NCI-H2081 (cell line): ENCODE results near the gene TMEM132D.

Experiments used
- DNase-seq, 2 experiments: peaks; one replicate each; lab custom pipeline; 2025; lab: John Stamatoyannopoulos, UW

TMEM132D gene

GRCh38 chr12:129660946-129661345 lies 242.9 kb downstream of the TMEM132D start:
- no peak for DNase-seq

- no peak for DNase-seq
Measured at GRCh38 chr12:129659961-129660622, 243.7 kb downstream of the TMEM132D start.

- no peak for DNase-seq
Measured at GRCh38 chr12:129657179-129657578, 246.6 kb downstream of the TMEM132D start.

- DNase-seq: no peak
Measured at GRCh38 chr12:129651951-129652350, 251.9 kb downstream of the TMEM132D start.

GRCh38 chr12:129641926-129642325 lies 261.9 kb downstream of the TMEM132D start:
- no peak for DNase-seq

GRCh38 chr12:129635021-129635685 lies 268.7 kb downstream of the TMEM132D start:
- DNase-seq: no peak

- no peak for DNase-seq
Measured at GRCh38 chr12:129631316-129631715, 272.5 kb downstream of the TMEM132D start.

GRCh38 chr12:129629901-129630300 lies 273.9 kb downstream of the TMEM132D start:
- no peak for DNase-seq

- no peak for DNase-seq
Measured at GRCh38 chr12:129622566-129622965, 281.3 kb downstream of the TMEM132D start.

- no peak for DNase-seq
Measured at GRCh38 chr12:129619271-129619670, 284.6 kb downstream of the TMEM132D start.

- no peak for DNase-seq
Measured at GRCh38 chr12:129617849-129618248, 286.0 kb downstream of the TMEM132D start.

GRCh38 chr12:129615001-129615400 lies 288.8 kb downstream of the TMEM132D start:
- no peak for DNase-seq

- DNase-seq: no peak
Measured at GRCh38 chr12:129614221-129614885, 289.5 kb downstream of the TMEM132D start.

GRCh38 chr12:129613314-129613713 lies 290.5 kb downstream of the TMEM132D start:
- DNase-seq: no peak

- peak; percentile 42 to 82 for DNase-seq
Measured at GRCh38 chr12:129610601-129611120, 293.2 kb downstream of the TMEM132D start.

- no peak for DNase-seq
Measured at GRCh38 chr12:129607756-129608155, 296.1 kb downstream of the TMEM132D start.

- no peak for DNase-seq
Measured at GRCh38 chr12:129607301-129607700, 296.5 kb downstream of the TMEM132D start.

GRCh38 chr12:129606239-129606638 lies 297.6 kb downstream of the TMEM132D start:
- no peak for DNase-seq

- no peak for DNase-seq
Measured at GRCh38 chr12:129605666-129606065, 298.2 kb downstream of the TMEM132D start.

GRCh38 chr12:129604506-129604905 lies 299.3 kb downstream of the TMEM132D start:
- no peak for DNase-seq

- DNase-seq: no peak
Measured at GRCh38 chr12:129599406-129599805, 304.4 kb downstream of the TMEM132D start.

GRCh38 chr12:129594098-129594497 lies 309.7 kb downstream of the TMEM132D start:
- no peak for DNase-seq

GRCh38 chr12:129592449-129592848 lies 311.4 kb downstream of the TMEM132D start:
- no peak for DNase-seq
